ENCODE data around the gene CYP1A2. TPM values are rescaled to one million over a fixed set of nuclear protein-coding genes. Genes with fewer than 3 reads are reported as not detected.

The CYP1A2 gene
- total RNA-seq, 4 donors from 2014 or later = 0.37 TPM; not detected in 3

DNA sequence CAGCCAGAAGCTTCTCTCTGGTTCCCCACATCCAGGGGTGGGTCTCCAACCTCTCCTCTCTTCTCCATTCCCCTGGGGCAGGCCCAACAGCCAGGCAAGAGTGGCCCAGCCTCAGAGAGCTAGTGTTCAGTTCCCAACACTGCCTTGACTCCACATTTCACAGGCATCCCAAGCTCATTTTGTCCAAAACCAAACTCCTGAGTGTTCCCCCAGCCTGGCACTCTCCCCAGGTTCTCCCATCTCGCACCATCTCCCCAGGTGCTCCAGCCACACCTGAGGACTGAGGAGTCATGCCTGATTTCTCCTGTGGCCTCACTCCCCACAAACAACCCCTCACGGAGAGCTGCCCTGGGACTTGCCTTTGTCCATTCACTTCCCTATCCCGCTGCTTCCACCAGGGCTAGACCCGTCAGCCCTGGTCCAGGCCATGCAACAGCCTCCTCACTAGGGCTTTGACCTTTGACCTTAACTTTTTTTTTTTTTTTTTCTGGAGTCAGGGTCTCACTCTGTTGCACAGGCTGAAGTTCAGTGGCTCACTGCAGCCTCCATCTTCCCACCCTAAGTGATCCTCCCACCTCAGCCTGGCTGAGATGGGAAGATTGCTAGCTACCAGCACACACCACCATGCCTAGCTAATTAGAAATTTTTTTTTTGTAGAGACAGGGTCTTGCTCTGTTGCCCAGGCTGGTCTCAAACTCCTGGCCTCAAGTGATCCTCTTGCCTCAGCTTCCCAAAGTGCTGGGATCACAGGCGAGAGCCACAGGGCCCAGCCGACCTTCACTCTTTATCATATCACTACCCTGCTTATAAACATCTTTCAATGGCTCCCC lies 29.3 kb downstream of the CYP1A2 start:
- no peak for ATAC-seq (ENCODE audit: low FRiP score)
- TF ChIP-seq, protein P1, sequence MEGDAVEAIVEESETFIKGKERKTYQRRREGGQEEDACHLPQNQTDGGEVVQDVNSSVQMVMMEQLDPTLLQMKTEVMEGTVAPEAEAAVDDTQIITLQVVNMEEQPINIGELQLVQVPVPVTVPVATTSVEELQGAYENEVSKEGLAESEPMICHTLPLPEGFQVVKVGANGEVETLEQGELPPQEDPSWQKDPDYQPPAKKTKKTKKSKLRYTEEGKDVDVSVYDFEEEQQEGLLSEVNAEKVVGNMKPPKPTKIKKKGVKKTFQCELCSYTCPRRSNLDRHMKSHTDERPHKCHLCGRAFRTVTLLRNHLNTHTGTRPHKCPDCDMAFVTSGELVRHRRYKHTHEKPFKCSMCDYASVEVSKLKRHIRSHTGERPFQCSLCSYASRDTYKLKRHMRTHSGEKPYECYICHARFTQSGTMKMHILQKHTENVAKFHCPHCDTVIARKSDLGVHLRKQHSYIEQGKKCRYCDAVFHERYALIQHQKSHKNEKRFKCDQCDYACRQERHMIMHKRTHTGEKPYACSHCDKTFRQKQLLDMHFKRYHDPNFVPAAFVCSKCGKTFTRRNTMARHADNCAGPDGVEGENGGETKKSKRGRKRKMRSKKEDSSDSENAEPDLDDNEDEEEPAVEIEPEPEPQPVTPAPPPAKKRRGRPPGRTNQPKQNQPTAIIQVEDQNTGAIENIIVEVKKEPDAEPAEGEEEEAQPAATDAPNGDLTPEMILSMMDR (IDR thresholded peaks at IDR 0.05) = no peak

DNA sequence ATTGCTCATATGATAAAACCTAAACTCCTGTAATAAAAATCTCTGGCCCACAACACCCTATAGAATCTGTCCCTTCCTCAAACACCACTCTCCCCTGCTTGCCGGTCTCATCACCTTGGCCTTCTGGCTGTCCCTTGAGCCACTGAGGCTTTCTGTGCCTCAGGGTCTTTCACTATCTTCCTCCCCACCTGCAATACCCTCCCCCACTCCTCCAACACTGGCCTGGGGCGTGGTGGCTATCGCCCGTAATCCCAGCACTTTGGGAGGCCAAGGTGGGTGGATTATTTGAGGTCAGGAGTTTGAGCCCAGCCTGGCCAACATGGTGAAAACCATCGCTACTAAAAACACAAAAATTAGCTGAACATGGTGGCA lies 29.9 kb downstream of the CYP1A2 start:
- TF ChIP-seq, protein P1 (IDR thresholded peaks at IDR 0.05) = no peak
- no peak for ATAC-seq (ENCODE audit: low FRiP score)
- no peak for DNase-seq (ENCODE audit: low spot score)

More for the DNA sequence above, 29.3 kb downstream of the CYP1A2 start:
- no peak for DNase-seq (ENCODE audit: low spot score)

DNA sequence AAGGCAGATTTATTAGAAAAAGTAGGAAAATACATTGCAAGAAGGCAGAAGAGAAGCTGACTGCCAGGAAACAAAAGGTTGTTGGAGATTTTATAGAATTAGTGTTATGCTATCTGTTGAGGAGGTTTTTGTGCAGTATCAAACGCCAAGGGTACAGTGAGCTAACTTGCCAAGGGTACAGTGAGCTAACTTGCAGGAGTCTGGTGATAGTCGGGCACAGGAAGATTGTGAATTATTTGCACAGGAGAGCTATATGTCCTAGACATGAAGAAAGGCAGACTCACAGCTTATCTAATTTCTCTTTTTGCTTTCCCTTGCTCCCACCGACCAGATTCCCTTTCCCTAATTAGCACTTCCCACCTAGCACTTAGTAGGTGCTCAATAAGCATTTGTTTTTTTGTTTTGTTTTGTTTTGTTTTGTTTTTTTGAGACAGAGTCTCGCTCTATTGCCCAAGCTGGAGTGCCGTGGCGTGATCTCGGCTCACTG lies 30.6 kb downstream of the CYP1A2 start:
- ATAC-seq (ENCODE audit: low FRiP score) (no peak), DNase-seq (ENCODE audit: low spot score) (no peak)
- TF ChIP-seq, protein P1 (IDR thresholded peaks at IDR 0.05) = no peak

DNA sequence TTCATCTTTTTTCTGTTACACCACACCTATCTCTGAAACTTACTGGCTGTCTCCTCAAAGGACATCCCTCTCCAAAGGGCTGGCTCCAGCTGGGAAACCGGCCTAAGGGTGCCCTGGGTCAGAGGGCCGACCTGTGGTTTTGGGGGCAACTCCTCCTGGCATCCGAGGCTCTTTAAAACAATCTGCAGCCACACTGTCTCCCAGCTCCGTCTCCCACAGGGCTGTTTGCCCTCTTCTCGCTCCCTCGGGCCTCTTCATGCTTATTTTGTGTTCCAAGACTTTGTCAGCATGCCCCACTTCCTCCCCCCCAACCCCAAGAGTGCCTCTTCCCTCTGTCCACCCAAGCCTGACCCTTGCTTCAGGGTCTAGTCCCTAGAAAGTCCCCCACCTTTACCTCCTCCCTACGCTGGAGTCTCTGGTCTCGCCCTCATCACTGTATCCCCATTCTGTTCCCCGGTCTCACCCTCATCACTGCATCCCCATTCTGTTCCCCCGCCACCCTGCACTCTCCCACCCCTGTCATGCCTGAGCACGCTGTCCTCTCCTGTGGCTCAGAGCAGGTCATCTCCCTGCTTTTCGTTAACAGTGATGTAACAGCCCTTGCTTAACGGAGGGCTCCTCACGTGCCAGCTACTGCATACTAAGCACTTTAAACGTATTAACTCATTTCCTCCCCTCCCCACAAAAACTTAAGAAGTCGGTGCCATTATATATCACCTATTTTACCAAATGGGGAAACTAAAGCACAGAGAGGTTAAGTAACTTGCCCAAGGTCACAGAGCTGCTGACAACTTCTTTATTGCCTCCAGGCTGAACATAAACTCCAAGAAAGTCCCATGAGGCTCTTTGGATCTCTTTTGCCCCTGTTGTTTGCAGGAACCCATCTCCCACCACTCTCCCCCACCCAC lies 32.1 kb downstream of the CYP1A2 start:
- DNase-seq (ENCODE audit: low spot score) (no peak), ATAC-seq (ENCODE audit: low FRiP score) (no peak)
- TF ChIP-seq, protein P1 (IDR thresholded peaks at IDR 0.05) = no peak

DNA sequence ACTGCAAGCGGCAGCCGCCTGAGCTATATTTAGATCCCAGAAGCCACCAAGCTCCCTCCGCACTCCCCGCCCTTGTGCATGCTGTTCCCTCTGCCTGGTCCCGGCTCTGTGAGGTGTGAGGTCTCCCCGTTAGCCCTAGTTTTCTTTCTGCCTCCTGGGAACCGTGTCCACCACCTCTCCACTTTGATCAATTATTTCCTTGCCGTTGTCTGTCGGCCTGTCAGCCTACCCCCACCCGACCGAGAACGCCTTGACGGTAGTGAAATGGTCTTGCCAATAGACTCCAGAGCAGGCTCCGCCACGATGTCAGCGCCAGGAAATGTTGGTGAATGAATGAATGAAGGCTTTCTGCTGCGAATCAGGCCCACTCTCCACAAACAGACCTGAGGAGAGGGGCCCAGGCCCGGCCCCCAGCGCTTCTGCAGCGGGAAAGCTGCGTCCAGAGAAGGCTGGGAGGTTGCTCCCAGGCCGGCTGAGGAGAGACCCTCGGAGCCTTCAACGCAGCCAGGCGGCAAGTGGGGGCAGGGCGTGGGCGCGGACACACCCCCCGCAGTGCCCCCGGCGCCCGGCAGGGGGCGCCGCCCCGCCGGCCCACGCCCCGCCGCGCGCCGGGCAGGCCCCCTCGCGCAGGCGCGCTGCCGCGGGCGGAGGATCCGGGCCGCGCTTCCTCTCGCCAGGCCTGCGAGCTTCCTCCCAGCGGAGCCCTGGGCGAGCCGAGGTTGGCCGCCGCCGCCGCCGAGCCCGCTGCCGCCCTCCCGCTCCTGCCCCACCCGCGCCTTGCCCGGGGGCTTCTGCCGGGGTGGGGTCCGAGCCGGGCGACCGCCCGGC lies 33.0 kb downstream of the CYP1A2 start, which contains the start of gene CSK:
Gene CSK, plus strand, starts transcription at position 650 of the 828 bp plus-strand sequence. CDS start 16,218 bp downstream, outside the sequence.
- no peak for DNase-seq (ENCODE audit: low spot score)
- peak; percentile 85 for ATAC-seq (ENCODE audit: low FRiP score)
- TF ChIP-seq, protein P1 (IDR thresholded peaks at IDR 0.05) = peak in 1 of 3 donors; percentile 23

All from omental fat pad (tissue), 4 donors.